DND-41 (cell line): ENCODE measurements around the gene MAP2K4.

ENCODE experiments used
- ATAC-seq: fragments of 200-7000 bp; cut with Tn5 transposase; 3 replicates; pipeline ENCODE4 v1.9.1; 2021; ENCODE audit warnings: low read depth; ENCODE audit not compliant: insufficient read depth
- DNase-seq: peaks from one replicate; pipeline ENCODE4 v3.0.0-alpha.2; 2020
- H2AFZ ChIP-seq: 2 replicates; pipeline ENCODE4 v1.6.0; 2012; ENCODE audit warnings: low read depth, low read length
- H3K27ac ChIP-seq: 2 replicates; pipeline ENCODE4 v1.5.1; 2012; ENCODE audit warnings: low read length, inconsistent platforms
- H3K27me3 ChIP-seq: fragments of 200-600 bp; sonication (generic); 2 replicates; pipeline ENCODE4 v1.6.0; 2012; ENCODE audit warnings: low read length, mild to moderate bottlenecking, inconsistent platforms; ENCODE audit not compliant: insufficient read depth, poor library complexity
- H3K36me3 ChIP-seq: 2 replicates; pipeline ENCODE4 v1.5.1; 2012; ENCODE audit warnings: low read length, inconsistent platforms; ENCODE audit not compliant: insufficient read depth
- H3K4me1 ChIP-seq: 2 replicates; pipeline ENCODE4 v1.5.1; 2012; ENCODE audit warnings: mild to moderate bottlenecking, low read length; ENCODE audit not compliant: insufficient read depth
- H3K4me2 ChIP-seq: 2 replicates; pipeline ENCODE4 v1.6.0; 2012; ENCODE audit warnings: mild to moderate bottlenecking, moderate library complexity, low read length, inconsistent platforms; ENCODE audit not compliant: insufficient read depth
- H3K4me3 ChIP-seq, 2 experiments: fragments of 200-600 bp in 1 of 2; shearing (Covaris generic) in 1 of 2; 2 replicates each; pipeline ENCODE4 v1.5.1; 2012 to 2016; ENCODE audit warnings: inconsistent platforms in 2 of 2, low read length in 2 of 2, mild to moderate bottlenecking in 2 of 2, low read depth in 1 of 2, moderate library complexity in 1 of 2
- H3K79me2 ChIP-seq: 2 replicates; pipeline ENCODE4 v1.6.0; 2012; ENCODE audit warnings: low read length, inconsistent platforms; ENCODE audit not compliant: insufficient read depth
- H3K9ac ChIP-seq: 2 replicates; pipeline ENCODE4 v1.6.0; 2012; ENCODE audit warnings: low read depth, mild to moderate bottlenecking, inconsistent platforms, low read length, moderate library complexity
- H3K9me3 ChIP-seq: 2 replicates; pipeline ENCODE4 v1.5.1; 2012; ENCODE audit warnings: low read length, moderate library complexity, mild to moderate bottlenecking, inconsistent platforms; ENCODE audit not compliant: insufficient read depth, severe bottlenecking
- H4K20me1 ChIP-seq: 2 replicates; pipeline ENCODE4 v1.6.0; 2012; ENCODE audit warnings: low read length; ENCODE audit not compliant: insufficient read depth
- CTCF ChIP-seq: IDR thresholded peaks from 2 replicates; pipeline ENCODE4 v1.5.1; 2012; ENCODE audit warnings: borderline replicate concordance, low read length, moderate library complexity, mild to moderate bottlenecking; ENCODE audit not compliant: poor library complexity, severe bottlenecking; ENCODE audit errors: extremely low read depth
- EZH2 ChIP-seq: IDR thresholded peaks from 3 replicates; pipeline ENCODE4 v1.6.1; 2012; ENCODE audit warnings: borderline replicate concordance, low read depth, mild to moderate bottlenecking, moderate library complexity, low read length, inconsistent platforms; ENCODE audit not compliant: severe bottlenecking

MAP2K4 gene

GRCh38 chr17:12094336-12094735, 73.7 kb downstream of the MAP2K4 start:
- no peaks in the 10 kb centered on the region for H4K20me1 ChIP-seq
- H3K9ac ChIP-seq = no peak overlapping the region
- TF ChIP-seq EZH2 (no peak), CTCF (no peak)
- H3K79me2 ChIP-seq = no peaks in the 10 kb centered on the region
- peaks cover 14% of the 10 kb centered on the region for H3K36me3 ChIP-seq
- no peak overlapping the region for H3K4me3 ChIP-seq
- H3K27me3 ChIP-seq = no peaks in the 10 kb centered on the region
- H3K4me1 ChIP-seq = no peaks in the 10 kb centered on the region
- H3K9me3 ChIP-seq = no peaks in the 10 kb centered on the region
- no peak for ATAC-seq
- H3K4me2 ChIP-seq = no peak overlapping the region
- DNase-seq = no peak
- H3K27ac ChIP-seq = no peak overlapping the region
- no peak overlapping the region for H2AFZ ChIP-seq

GRCh38 chr17:12095522-12095921, 74.8 kb downstream of the MAP2K4 start:
- Histone ChIP-seq H3K4me1 (no peaks in the 10 kb centered on the region), H3K4me2 (no peak overlapping the region), H3K27me3 (no peaks in the 10 kb centered on the region), H3K4me3 (no peak overlapping the region), H3K79me2 (no peaks in the 10 kb centered on the region), H3K9me3 (no peaks in the 10 kb centered on the region), H4K20me1 (no peaks in the 10 kb centered on the region), H3K27ac (no peak overlapping the region), H3K36me3 (peaks cover 15% of the 10 kb centered on the region), H2AFZ (no peak overlapping the region), H3K9ac (no peak overlapping the region)
- TF ChIP-seq EZH2 = no peak
- TF ChIP-seq CTCF = no peak
- ATAC-seq (no peak), DNase-seq (no peak)

- H3K4me1 ChIP-seq = no peaks in the 10 kb centered on the region
- H3K36me3 ChIP-seq = peaks cover 15% of the 10 kb centered on the region
- H3K27me3 ChIP-seq = no peaks in the 10 kb centered on the region
- ATAC-seq = no peak
- TF ChIP-seq EZH2 (no peak), CTCF (no peak)
- H4K20me1 ChIP-seq = no peaks in the 10 kb centered on the region
- H3K27ac ChIP-seq = no peak overlapping the region
- no peaks in the 10 kb centered on the region for H3K9me3 ChIP-seq
- no peaks in the 10 kb centered on the region for H3K79me2 ChIP-seq
- no peak overlapping the region for H3K9ac ChIP-seq
- H3K4me3 ChIP-seq = no peak overlapping the region
- no peak overlapping the region for H3K4me2 ChIP-seq
- DNase-seq = no peak
- no peak overlapping the region for H2AFZ ChIP-seq
These were observed 76.6 kb downstream of the MAP2K4 start for GRCh38 chr17:12097326-12097725.

- no peak overlapping the region for H3K4me2 ChIP-seq
- H3K36me3 ChIP-seq = peaks cover 15% of the 10 kb centered on the region
- H3K9ac ChIP-seq = no peak overlapping the region
- H3K27me3 ChIP-seq = no peaks in the 10 kb centered on the region
- no peaks in the 10 kb centered on the region for H3K4me1 ChIP-seq
- TF ChIP-seq EZH2 = no peak
- no peak for TF ChIP-seq CTCF
- no peaks in the 10 kb centered on the region for H4K20me1 ChIP-seq
- ATAC-seq (no peak), DNase-seq (no peak)
- H3K27ac ChIP-seq = no peak overlapping the region
- H2AFZ ChIP-seq = no peak overlapping the region
- no peaks in the 10 kb centered on the region for H3K9me3 ChIP-seq
- no peak overlapping the region for H3K4me3 ChIP-seq
- H3K79me2 ChIP-seq = no peaks in the 10 kb centered on the region
These were observed 77.9 kb downstream of the MAP2K4 start for GRCh38 chr17:12098568-12098967.
